Neural cell (in vitro differentiated cells): ENCODE results near the gene ATP11A. TPM values are rescaled to one million over a fixed set of nuclear protein-coding genes. Genes with fewer than 3 reads are reported as not detected.

Source experiments
- H2AFZ ChIP-seq: fragments of 200-600, 300-800 bp; sonication (generic), shearing (Covaris generic); 2 replicates; pipeline ENCODE4 v1.6.0; 2014; ENCODE audit warnings: low read depth, mild to moderate bottlenecking, antibody characterized with exemption, low read length, moderate library complexity
- H3F3A ChIP-seq: fragments of 200-600 bp; shearing (Covaris generic); 2 replicates; pipeline ENCODE4 v1.6.1; 2016; ENCODE audit warnings: mild to moderate bottlenecking, moderate library complexity, mixed read lengths, antibody characterized with exemption, low read length; ENCODE audit not compliant: insufficient read depth, poor library complexity, severe bottlenecking
- H3K27ac ChIP-seq: fragments of 200-600, 300-800 bp; sonication (generic), shearing (Covaris generic); 2 replicates; pipeline ENCODE4 v1.5.1; 2014; ENCODE audit warnings: mild to moderate bottlenecking, low read length, moderate library complexity
- H3K27me3 ChIP-seq: fragments of 300-800, 200-600 bp; sonication (generic), shearing (Covaris generic); 2 replicates; pipeline ENCODE4 v1.6.0; 2014; ENCODE audit warnings: mild to moderate bottlenecking, low read depth, low read length, moderate library complexity; ENCODE audit not compliant: insufficient read depth
- H3K36me3 ChIP-seq: fragments of 300-800, 200-600 bp; sonication (generic), shearing (Covaris generic); 2 replicates; pipeline ENCODE4 v1.5.1; 2014; ENCODE audit warnings: mild to moderate bottlenecking, antibody characterized with exemption, low read length, moderate library complexity; ENCODE audit not compliant: insufficient read depth
- H3K4me2 ChIP-seq: fragments of 300-800, 200-600 bp; sonication (generic), shearing (Covaris generic); 2 replicates; pipeline ENCODE4 v1.6.0; 2014; ENCODE audit warnings: mild to moderate bottlenecking, low read length
- H3K4me3 ChIP-seq: fragments of 300-800, 200-600 bp; sonication (generic), shearing (Covaris generic); 2 replicates; pipeline ENCODE4 v1.5.1; 2014; ENCODE audit warnings: mild to moderate bottlenecking, low read length, moderate library complexity
- H3K79me2 ChIP-seq: fragments of 200-600 bp; shearing (Covaris generic); replicated peaks from 2 replicates; pipeline ENCODE4 v1.6.0; 2014; ENCODE audit warnings: mild to moderate bottlenecking, low read length, moderate library complexity; ENCODE audit not compliant: insufficient read depth
- H3K9ac ChIP-seq: fragments of 300-800, 200-600 bp; sonication (generic), shearing (Covaris generic); 2 replicates; pipeline ENCODE4 v1.6.1; 2016; ENCODE audit warnings: mild to moderate bottlenecking, low read length, mixed read lengths
- H3K9me2 ChIP-seq: fragments of 200-600 bp; shearing (Covaris generic); 2 replicates; pipeline ENCODE4 v1.6.1; 2016; ENCODE audit warnings: mild to moderate bottlenecking, low read length, mixed read lengths; ENCODE audit not compliant: insufficient read depth
- H3K9me3 ChIP-seq: fragments of 200-600, 300-800 bp; sonication (generic), shearing (Covaris generic); 2 replicates; pipeline ENCODE4 v1.6.1; 2016; ENCODE audit warnings: mild to moderate bottlenecking, mixed run types, low read length, moderate library complexity, mixed read lengths
- H4K20me1 ChIP-seq: fragments of 200-600 bp; shearing (Covaris generic); 2 replicates; pipeline ENCODE4 v1.6.1; 2016; ENCODE audit warnings: mild to moderate bottlenecking, mixed run types; ENCODE audit not compliant: insufficient read depth
- EP300 ChIP-seq: fragments of 450-650 bp; conservative IDR thresholded peaks from 2 replicates; pipeline ENCODE4 v1.6.1; 2014; ENCODE audit warnings: antibody characterized with exemption, mild to moderate bottlenecking, moderate library complexity; ENCODE audit not compliant: poor library complexity, severe bottlenecking
- MXI1 ChIP-seq: fragments of 450-650 bp; conservative IDR thresholded peaks from 2 replicates; pipeline ENCODE4 v1.6.1; 2014; ENCODE audit warnings: antibody characterized with exemption, mild to moderate bottlenecking; ENCODE audit not compliant: poor library complexity, severe bottlenecking
- POLR2AphosphoS5 ChIP-seq: IDR thresholded peaks from 2 replicates; pipeline ENCODE4 v1.6.1; 2012
- RAD21 ChIP-seq: fragments of 450-650 bp; conservative IDR thresholded peaks from 2 replicates; pipeline ENCODE4 v1.6.1; 2014; ENCODE audit warnings: antibody characterized with exemption, mild to moderate bottlenecking, moderate library complexity
- SMC3 ChIP-seq: fragments of 450-650 bp; conservative IDR thresholded peaks from 2 replicates; pipeline ENCODE4 v1.6.1; 2014; ENCODE audit warnings: antibody characterized with exemption, mild to moderate bottlenecking, moderate library complexity; ENCODE audit not compliant: poor library complexity
- TAF1 ChIP-seq: IDR thresholded peaks from 2 replicates; pipeline ENCODE4 v1.6.1; 2012; ENCODE audit warnings: low read depth
- polyA plus RNA-seq: library from polyadenylated mRNA; depleted of rRNA; stranded (reverse); fragments of >200 nt; gene quantifications from 2 replicates; pipeline ENCODE4 v1.2.3, GENCODE V29; 2014
- TF ChIP-seq, protein P1 (sequence below): fragments of 450-650 bp; IDR thresholded peaks from 2 replicates; pipeline ENCODE4 v1.5.1; 2014; ENCODE audit warnings: antibody characterized with exemption, mild to moderate bottlenecking, moderate library complexity; ENCODE audit not compliant: poor library complexity, severe bottlenecking
- TF ChIP-seq, protein P2 (sequence below): IDR thresholded peaks from 2 replicates; pipeline ENCODE4 v1.6.1; 2012; ENCODE audit warnings: borderline replicate concordance

Gene ATP11A
- polyA plus RNA-seq, 1 donor from 2014 or later, result 3.0 TPM

DNA sequence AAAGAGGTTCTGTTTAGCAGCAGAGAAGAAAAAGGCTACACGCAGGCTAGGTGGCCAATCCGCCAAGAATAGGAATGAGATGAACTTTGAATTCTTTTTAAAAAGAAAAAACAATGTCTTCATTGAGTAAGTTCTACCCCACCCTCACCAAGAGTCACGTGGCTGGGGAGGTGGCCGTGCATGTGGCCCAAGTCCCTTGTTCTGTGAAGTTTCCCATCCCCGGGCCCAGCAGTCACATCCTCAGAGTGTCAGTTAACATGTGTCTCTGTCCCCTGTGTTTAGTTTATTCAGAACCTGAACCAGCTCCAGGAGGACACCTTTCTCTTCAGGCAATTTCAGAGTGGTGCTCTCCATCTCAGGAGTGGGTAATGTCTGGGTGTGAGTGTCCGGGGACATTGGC is 222.0 kb downstream of the ATP11A start:
- no peak overlapping the region for H2AFZ ChIP-seq
- H3K9me3 ChIP-seq, result no peaks in the 10 kb centered on the region
- no peaks in the 10 kb centered on the region for H3F3A ChIP-seq
- no peak overlapping the region for H3K27ac ChIP-seq
- TF ChIP-seq, protein P1, sequence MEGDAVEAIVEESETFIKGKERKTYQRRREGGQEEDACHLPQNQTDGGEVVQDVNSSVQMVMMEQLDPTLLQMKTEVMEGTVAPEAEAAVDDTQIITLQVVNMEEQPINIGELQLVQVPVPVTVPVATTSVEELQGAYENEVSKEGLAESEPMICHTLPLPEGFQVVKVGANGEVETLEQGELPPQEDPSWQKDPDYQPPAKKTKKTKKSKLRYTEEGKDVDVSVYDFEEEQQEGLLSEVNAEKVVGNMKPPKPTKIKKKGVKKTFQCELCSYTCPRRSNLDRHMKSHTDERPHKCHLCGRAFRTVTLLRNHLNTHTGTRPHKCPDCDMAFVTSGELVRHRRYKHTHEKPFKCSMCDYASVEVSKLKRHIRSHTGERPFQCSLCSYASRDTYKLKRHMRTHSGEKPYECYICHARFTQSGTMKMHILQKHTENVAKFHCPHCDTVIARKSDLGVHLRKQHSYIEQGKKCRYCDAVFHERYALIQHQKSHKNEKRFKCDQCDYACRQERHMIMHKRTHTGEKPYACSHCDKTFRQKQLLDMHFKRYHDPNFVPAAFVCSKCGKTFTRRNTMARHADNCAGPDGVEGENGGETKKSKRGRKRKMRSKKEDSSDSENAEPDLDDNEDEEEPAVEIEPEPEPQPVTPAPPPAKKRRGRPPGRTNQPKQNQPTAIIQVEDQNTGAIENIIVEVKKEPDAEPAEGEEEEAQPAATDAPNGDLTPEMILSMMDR, result no peak
- no peak for TF ChIP-seq EP300
- no peak for TF ChIP-seq POLR2AphosphoS5
- TF ChIP-seq MXI1, result no peak
- no peak for TF ChIP-seq RAD21
- TF ChIP-seq, protein P2, sequence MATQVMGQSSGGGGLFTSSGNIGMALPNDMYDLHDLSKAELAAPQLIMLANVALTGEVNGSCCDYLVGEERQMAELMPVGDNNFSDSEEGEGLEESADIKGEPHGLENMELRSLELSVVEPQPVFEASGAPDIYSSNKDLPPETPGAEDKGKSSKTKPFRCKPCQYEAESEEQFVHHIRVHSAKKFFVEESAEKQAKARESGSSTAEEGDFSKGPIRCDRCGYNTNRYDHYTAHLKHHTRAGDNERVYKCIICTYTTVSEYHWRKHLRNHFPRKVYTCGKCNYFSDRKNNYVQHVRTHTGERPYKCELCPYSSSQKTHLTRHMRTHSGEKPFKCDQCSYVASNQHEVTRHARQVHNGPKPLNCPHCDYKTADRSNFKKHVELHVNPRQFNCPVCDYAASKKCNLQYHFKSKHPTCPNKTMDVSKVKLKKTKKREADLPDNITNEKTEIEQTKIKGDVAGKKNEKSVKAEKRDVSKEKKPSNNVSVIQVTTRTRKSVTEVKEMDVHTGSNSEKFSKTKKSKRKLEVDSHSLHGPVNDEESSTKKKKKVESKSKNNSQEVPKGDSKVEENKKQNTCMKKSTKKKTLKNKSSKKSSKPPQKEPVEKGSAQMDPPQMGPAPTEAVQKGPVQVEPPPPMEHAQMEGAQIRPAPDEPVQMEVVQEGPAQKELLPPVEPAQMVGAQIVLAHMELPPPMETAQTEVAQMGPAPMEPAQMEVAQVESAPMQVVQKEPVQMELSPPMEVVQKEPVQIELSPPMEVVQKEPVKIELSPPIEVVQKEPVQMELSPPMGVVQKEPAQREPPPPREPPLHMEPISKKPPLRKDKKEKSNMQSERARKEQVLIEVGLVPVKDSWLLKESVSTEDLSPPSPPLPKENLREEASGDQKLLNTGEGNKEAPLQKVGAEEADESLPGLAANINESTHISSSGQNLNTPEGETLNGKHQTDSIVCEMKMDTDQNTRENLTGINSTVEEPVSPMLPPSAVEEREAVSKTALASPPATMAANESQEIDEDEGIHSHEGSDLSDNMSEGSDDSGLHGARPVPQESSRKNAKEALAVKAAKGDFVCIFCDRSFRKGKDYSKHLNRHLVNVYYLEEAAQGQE, result no peak
- no peak for TF ChIP-seq SMC3
- TF ChIP-seq TAF1, result no peak
- no peak overlapping the region for H3K9ac ChIP-seq
- H4K20me1 ChIP-seq, result no peaks in the 10 kb centered on the region
- H3K9me2 ChIP-seq, result no peaks in the 10 kb centered on the region
- H3K36me3 ChIP-seq, result no peaks in the 10 kb centered on the region
- H3K4me3 ChIP-seq, result no peak overlapping the region
- H3K4me2 ChIP-seq, result no peak overlapping the region
- H3K27me3 ChIP-seq, result no peaks in the 10 kb centered on the region
- H3K79me2 ChIP-seq, result no peaks in the 10 kb centered on the region

DNA sequence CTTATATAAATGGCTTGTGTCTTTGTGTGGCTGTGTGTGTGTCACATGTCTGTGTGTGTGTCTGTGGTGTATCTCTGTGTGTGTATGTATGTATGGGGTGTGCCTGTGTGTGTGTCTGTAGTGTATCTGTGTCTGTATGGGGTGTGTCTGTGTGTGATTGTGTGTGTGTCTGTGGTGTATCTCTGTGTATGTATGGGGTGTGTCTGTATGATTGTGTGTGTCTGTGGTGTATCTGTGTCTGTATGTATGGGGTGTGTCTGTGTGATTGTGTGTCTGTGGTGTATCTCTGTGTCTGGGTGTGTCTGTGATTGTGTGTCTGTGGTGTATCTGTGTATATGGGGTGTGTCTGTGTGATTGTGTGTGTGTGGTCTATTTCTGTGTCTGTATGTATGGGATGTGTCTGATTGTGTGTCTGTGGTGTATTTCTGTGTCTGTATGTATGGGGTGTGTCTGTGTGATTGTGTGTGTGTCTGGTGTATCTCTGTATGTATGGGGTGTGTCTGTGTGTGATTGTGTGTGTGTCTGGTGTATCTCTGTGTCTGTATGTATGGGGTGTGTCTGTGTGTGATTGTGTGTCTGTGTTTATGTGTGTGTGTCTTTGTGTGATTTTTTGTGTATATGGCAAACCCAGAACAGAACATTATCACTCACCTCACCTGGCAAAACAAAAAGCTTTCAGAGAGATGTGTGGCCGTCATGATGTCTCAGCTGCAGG is 223.0 kb downstream of the ATP11A start:
- H3F3A ChIP-seq, result no peaks in the 10 kb centered on the region
- H3K79me2 ChIP-seq, result no peaks in the 10 kb centered on the region
- H3K9me2 ChIP-seq, result no peaks in the 10 kb centered on the region
- H3K36me3 ChIP-seq, result no peaks in the 10 kb centered on the region
- H4K20me1 ChIP-seq, result no peaks in the 10 kb centered on the region
- TF ChIP-seq POLR2AphosphoS5, result no peak
- no peak for TF ChIP-seq EP300
- no peak for TF ChIP-seq SMC3
- TF ChIP-seq, protein P1, result no peak
- no peaks in the 10 kb centered on the region for H3K27me3 ChIP-seq
- H3K27ac ChIP-seq, result no peak overlapping the region
- no peak overlapping the region for H3K4me2 ChIP-seq
- no peaks in the 10 kb centered on the region for H3K9me3 ChIP-seq
- H2AFZ ChIP-seq, result no peak overlapping the region
- H3K4me3 ChIP-seq, result no peak overlapping the region
- no peak overlapping the region for H3K9ac ChIP-seq
